Stimulated activated CD4-positive, alpha-beta T cell treated with anti-CD3 and anti-CD28 coated beads, Interleukin-15, amount 100 ng/mL, for 1 hour (primary cell): Measurements from ENCODE around the gene PGRMC2.

Experiments used
- DNase-seq, 2 donors: peaks; one replicate each; pipeline ENCODE4 v3.0.0-alpha.2; 2020; ENCODE audit warnings: low read depth in 1 of 2, low spot score in 1 of 2

Gene PGRMC2, protein sequence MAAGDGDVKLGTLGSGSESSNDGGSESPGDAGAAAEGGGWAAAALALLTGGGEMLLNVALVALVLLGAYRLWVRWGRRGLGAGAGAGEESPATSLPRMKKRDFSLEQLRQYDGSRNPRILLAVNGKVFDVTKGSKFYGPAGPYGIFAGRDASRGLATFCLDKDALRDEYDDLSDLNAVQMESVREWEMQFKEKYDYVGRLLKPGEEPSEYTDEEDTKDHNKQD

GRCh38 chr4:128287141-128287870, at the start of gene PGRMC2:
TSS of gene PGRMC2 (minus strand) at chr4:128287813. CDS start at chr4:128287790, 23 bp downstream.
- DNase-seq, result peak; percentile 20

DNA sequence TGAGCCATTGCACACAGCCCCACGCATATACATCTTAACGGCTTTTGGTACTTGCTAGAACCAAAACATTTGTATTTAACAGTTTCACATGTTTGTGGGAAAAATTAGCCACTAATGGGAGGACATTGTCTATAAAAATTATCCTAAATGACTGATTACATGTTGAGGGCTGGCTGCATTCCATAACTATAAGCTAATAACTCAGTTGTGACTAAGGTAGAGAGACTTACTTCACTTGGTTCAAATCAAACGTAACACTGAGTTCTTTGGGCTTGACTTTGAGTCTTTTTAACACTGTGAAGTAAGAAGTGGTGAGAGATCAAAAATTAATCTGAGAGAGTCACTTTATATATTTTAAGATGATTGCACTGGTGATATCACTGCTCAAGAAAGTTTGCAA, 47.9 kb upstream of the PGRMC2 start:
- no peak for DNase-seq

- DNase-seq, result no peak
Observed at GRCh38 chr4:128334256-128334655, 46.6 kb upstream of the PGRMC2 start.

GRCh38 chr4:128333309-128334018, 45.9 kb upstream of the PGRMC2 start:
- no peak for DNase-seq

DNA sequence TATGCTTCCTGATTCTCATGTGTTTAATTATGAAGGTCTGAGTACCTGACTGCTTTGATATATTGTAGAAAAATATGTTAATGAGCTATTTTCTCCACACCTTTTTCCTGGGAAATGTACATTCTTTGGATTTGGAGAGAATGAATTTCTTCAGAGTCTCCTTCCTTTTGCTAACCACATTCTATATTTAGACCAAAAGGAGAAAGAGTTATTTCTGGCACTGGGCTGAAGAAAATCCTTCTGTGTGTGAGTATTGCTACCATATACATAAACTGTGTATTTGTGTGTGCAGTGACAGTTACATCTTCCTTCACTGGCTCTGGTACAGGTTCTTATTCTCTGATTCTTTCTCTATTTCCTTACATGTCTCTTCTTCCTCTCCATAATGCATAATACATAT, 44.5 kb upstream of the PGRMC2 start:
- no peak for DNase-seq

- DNase-seq, result no peak
Observed at GRCh38 chr4:128329638-128330037, 42.0 kb upstream of the PGRMC2 start.

DNA sequence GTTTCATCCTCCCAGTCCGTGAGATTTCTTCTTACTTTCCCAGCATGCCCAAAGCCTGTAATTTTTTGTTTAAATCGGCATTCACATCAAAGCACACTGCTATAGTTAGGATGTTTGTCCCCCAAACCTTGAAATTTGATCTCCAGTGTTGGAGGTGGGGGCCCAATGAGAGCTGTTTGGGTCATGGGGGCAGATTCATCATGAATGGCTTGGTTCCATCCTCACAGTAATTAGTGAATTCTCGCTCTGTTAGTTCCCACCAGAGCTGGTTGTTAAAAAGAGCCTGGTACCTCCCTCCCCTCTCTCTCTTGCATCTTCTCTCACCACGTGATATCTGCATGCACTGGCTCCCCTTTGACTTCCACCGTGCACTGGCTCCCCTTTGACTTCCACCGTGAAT, 40.5 kb upstream of the PGRMC2 start:
- no peak for DNase-seq

GRCh38 chr4:128323401-128323800, 35.8 kb upstream of the PGRMC2 start:
- no peak for DNase-seq

GRCh38 chr4:128322986-128323385, 35.4 kb upstream of the PGRMC2 start:
- no peak for DNase-seq

- no peak for DNase-seq
Observed at GRCh38 chr4:128322311-128322710, 34.7 kb upstream of the PGRMC2 start.

GRCh38 chr4:128320656-128321055, 33.0 kb upstream of the PGRMC2 start:
- no peak for DNase-seq

DNA sequence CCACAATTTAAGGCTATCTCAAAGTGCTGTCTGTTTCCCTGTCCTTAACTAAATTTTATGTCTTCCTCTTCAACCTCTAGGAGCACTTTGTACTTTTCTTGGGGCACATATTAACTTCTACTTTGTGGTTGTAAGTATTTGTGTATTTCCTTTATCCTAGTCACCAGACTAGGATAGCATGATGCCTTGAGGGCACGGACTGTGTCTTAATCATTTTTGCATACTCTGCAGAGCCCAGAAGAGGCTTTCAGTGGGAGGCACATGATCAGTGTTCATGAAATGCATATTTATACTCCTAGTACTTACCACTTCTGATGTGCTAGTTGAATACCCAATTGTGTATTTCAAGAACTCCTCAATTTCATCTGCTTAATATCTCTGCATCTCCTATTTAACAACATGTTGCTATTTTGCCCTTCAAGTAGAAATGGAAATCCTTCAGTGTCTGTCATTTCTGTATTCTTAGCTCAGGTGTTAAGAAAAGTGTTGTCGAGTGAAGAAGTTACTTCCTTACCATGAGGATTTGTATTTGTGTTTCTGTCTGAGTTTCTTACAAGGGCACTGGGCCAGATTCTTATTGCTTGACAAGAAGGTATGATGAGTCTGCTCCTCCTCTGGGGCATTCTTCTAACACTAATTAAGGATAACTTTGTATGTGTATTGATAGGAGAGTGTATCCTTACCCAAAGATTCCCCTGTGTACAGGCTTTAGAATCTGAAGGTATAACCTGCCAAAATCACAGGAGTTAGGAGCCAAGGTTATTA, 28.3 kb upstream of the PGRMC2 start:
- no peak for DNase-seq

DNA sequence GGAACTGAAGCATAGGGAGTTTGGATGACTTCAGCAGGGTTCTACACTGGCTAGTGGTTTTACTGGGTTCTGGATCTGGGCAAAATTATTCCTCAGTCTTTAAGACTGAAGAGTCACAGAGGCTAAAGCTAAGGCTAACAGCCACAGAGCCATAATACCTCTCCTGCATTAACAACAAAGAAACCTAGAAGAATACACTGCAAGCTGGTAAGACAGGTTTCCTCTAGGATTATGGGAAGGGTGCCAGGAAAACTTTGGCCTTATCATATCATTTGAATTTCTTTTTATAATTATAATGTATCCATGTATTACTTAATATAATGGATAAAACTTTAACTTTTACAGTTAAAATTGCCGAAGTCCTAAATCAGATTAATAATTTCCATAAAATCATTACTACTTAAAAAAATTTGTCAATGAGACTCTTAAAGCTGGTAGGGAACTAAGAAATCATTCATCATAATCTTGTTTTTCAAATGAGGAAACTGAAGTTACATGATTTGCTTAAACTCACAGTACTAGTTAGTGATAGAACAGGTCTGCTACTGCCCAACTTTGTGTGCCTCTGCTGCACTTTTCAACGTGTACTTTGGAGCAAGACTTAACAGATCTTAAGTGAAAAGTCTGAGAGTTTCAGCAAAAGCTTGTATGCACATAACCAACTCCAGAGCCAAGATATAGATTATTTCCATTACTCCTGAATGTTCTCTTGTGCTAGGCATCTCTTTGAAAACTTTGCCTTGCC, 24.2 kb upstream of the PGRMC2 start:
- DNase-seq, result no peak

- no peak for DNase-seq
Observed at GRCh38 chr4:128310266-128310697, 22.7 kb upstream of the PGRMC2 start.

- DNase-seq, result no peak
Observed at GRCh38 chr4:128309585-128309984, 22.0 kb upstream of the PGRMC2 start.

- DNase-seq, result no peak
Observed at GRCh38 chr4:128308986-128309385, 21.4 kb upstream of the PGRMC2 start.

DNA sequence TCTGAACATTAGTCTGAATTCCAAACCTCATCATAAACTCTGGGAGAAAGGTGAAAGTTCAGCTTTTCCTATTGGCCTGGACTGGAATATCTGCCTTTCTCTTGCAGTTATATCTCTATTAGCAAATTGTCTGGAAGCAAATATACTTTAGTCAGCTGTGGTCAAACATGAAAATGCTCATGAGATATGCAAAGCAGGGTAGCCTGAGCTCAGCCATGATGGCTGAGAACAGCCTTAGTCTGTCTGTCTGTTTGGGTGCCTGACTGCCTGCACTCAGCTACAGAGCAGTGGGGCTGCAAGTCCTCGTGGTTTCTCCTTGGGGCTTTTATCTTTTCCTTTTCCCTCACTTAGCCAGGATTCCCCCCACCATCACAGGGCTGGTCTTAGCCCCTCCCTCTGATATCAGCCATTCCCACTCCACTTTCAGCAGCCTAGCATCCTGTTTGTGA, 19.5 kb upstream of the PGRMC2 start:
- DNase-seq, result no peak

DNA sequence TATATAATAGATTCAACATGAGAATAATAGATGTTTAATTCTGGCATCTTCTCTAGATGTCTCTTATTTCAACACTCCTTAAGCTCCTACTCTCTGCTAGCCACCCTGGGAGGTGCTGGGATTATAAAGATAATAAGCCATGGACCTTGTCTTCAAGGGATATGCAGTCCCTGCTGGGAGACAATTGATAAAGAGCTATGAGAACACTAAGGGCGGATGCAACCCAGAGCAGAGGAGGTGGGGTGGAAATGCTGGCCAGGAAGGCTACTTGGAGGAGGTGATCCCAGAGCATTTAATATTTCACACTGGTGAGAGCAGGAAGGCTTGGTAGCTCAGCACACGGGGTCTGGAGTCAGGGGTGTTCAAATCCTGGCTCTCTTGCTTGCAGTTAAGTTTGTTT, 18.3 kb upstream of the PGRMC2 start:
- no peak for DNase-seq

GRCh38 chr4:128303986-128304385, 16.4 kb upstream of the PGRMC2 start:
- DNase-seq, result no peak

DNA sequence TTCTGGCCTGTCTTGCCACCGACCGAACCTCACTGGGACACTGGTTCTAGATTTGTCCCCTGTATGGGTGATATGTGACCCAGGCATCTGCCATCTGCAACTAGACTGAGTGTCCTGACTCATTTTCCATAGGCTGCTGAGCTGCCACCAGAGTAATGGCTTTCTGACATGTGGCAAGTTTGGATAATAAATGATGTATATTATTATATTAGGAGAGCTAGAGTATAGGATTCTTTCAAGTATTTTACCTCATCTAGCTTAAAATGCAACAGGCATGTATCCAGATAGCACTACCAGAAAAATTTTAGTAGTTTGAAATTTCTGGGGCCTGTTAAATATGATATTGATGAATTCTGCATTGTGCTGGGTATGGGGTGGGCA, 15.8 kb upstream of the PGRMC2 start:
- DNase-seq, result no peak

DNA sequence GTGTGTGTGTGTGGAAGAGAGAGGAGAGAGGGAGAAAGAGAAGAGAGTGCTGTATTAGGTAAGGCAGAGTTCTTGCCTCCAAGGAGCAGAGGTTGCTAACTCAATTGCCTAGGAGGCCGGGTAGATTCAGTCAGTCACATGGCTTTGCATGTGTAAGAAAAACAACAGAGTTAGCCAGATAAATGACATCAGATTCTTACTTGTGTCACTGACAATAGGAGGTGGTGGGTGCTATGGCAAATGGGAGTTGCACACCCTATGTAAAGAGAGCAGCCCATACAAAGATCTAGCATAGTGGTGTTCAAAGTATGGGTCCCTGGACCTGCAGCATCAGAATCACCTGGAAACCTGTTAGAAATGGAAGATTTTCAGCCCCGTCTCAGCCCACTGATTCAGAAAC, 14.4 kb upstream of the PGRMC2 start:
- DNase-seq, result no peak
